ENCODE data around the gene OBSCN.

Gene OBSCN

GRCh38 chr1:228410671-228411070 is 202.8 kb downstream of the OBSCN start:
- Histone ChIP-seq H3K4me1 (no peaks in the 10 kb centered on the region), H3K27me3 (no peaks in the 10 kb centered on the region), H3K9me3 (no peaks in the 10 kb centered on the region), H3K36me3 (peaks cover 5% of the 10 kb centered on the region), H3K4me3 (ENCODE audit: low read depth, low read length) (no peak overlapping the region)
- DNase-seq: no peak
- TF ChIP-seq CTCF (IDR thresholded peaks at IDR 0.05; ENCODE audit: low read depth, low read length): no peak

- Histone ChIP-seq H3K9me3 (no peaks in the 10 kb centered on the region), H3K27me3 (no peaks in the 10 kb centered on the region), H3K4me3 (ENCODE audit: low read depth, low read length) (no peak overlapping the region), H3K4me1 (no peaks in the 10 kb centered on the region), H3K36me3 (peaks cover 5% of the 10 kb centered on the region)
- TF ChIP-seq CTCF (IDR thresholded peaks at IDR 0.05; ENCODE audit: low read depth, low read length): no peak
- DNase-seq: no peak
Measured at GRCh38 chr1:228411121-228411520, 203.3 kb downstream of the OBSCN start.

GRCh38 chr1:228411548-228412430 is 203.9 kb downstream of the OBSCN start:
- no peaks in the 10 kb centered on the region for H3K9me3 ChIP-seq
- no peaks in the 10 kb centered on the region for H3K36me3 ChIP-seq
- no peak for TF ChIP-seq CTCF (IDR thresholded peaks at IDR 0.05; ENCODE audit: low read depth, low read length)
- DNase-seq: no peak
- no peaks in the 10 kb centered on the region for H3K4me1 ChIP-seq
- no peaks in the 10 kb centered on the region for H3K27me3 ChIP-seq
- H3K4me3 ChIP-seq (ENCODE audit: low read depth, low read length): no peak overlapping the region

GRCh38 chr1:228413241-228414010 is 205.6 kb downstream of the OBSCN start:
- DNase-seq: no peak
- H3K4me1 ChIP-seq: no peaks in the 10 kb centered on the region
- no peaks in the 10 kb centered on the region for H3K9me3 ChIP-seq
- no peak for TF ChIP-seq CTCF (IDR thresholded peaks at IDR 0.05; ENCODE audit: low read depth, low read length)
- H3K4me3 ChIP-seq (ENCODE audit: low read depth, low read length): no peak overlapping the region
- H3K27me3 ChIP-seq: no peaks in the 10 kb centered on the region
- no peaks in the 10 kb centered on the region for H3K36me3 ChIP-seq

GRCh38 chr1:228414511-228415211 is 206.8 kb downstream of the OBSCN start:
- Histone ChIP-seq H3K27me3 (no peaks in the 10 kb centered on the region), H3K4me3 (ENCODE audit: low read depth, low read length) (no peak overlapping the region), H3K9me3 (no peaks in the 10 kb centered on the region), H3K4me1 (no peaks in the 10 kb centered on the region), H3K36me3 (no peaks in the 10 kb centered on the region)
- no peak for TF ChIP-seq CTCF (IDR thresholded peaks at IDR 0.05; ENCODE audit: low read depth, low read length)
- DNase-seq: no peak
